KOPT-K1 (cell line): ENCODE data around the gene UNC50.
A peak's percentile ranks its signal among the peaks of the same experiment; 100 is the strongest.
"Not testable (repeated sequence)": the region's sequence is repeated elsewhere in the genome, so short reads cannot be mapped to it uniquely, and the experiment has no call there.

ENCODE experiments used
- H3K27ac ChIP-seq: fragments of 200-600 bp; sonication (generic); 2 replicates; pipeline ENCODE4 v1.5.1; 2016; ENCODE audit warnings: antibody characterized with exemption, mild to moderate bottlenecking, low read depth, low read length; ENCODE audit not compliant: poor library complexity, severe bottlenecking
- H3K36me3 ChIP-seq: fragments of 200-600 bp; sonication (generic); 2 replicates; pipeline ENCODE4 v1.5.1; 2017; ENCODE audit warnings: antibody characterized with exemption, mild to moderate bottlenecking, low read length, moderate library complexity; ENCODE audit not compliant: insufficient read depth
- H3K9me3 ChIP-seq: fragments of 200-600 bp; sonication (generic); 2 replicates; pipeline ENCODE4 v1.5.1; 2017; ENCODE audit warnings: antibody characterized with exemption, low read length, mild to moderate bottlenecking; ENCODE audit not compliant: insufficient read depth, poor library complexity, severe bottlenecking

UNC50 gene

DNA sequence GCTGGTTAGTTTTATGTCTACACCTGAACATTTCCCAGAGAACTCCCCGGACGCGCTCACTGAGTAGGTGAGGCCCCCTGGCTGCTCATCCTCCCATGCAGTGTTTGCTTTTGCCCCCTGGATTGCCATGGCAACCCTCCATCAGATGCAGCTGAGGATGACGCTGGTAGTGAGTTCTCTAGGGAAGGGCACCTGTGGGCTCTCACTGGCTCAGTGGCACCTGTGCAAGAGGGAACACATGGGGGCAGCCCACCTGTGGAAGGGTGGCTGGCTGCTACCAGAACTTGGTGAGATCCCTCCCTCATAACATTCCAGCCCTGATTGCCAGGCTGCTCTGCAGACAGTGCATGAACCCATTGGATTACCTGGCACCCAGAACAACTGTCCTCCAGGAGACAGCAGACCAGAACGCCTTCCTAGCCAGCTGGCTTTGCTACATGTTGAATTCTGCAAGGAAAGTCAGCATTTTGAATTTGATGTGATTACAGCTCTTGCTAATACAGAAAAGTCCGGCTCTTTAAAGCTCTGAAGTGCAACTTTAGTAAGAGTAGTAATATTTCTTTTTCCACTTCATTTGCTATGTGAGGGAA is 21.7 kb upstream of the UNC50 start:
- peaks cover 59% of the 10 kb centered on the region for H3K36me3 ChIP-seq
- no peaks in the 10 kb centered on the region for H3K9me3 ChIP-seq

DNA sequence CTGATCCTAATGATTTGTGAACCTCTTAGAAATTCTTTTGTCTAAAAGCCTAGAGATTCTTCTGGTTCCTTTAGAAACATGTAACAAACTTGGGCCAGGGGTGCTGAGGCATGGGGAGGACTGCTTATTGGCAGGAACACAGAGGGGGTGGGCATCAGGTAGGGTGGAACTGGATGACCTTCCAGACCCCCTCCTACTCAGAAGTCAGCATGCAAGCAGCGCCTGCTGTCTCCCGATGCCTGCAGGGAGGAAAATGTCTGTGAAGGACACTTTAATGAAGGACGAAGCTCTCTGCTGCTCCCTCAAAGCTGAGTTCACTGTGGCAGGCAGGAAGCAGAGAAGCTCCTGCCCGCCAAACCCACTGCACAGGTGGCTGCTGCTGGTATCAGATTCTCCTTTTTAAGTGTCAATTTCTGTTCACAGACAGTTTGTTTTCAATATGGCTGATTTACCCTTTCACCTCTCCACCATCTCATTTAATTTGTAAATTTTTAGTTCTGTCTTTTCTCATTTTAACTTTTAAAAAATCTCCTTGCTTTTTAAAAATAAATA is 19.4 kb upstream of the UNC50 start:
- Histone ChIP-seq H3K9me3 (peaks cover 2% of the 10 kb centered on the region), H3K27ac (peak overlapping the region; percentile 97), H3K36me3 (peaks cover 60% of the 10 kb centered on the region)

More for the DNA sequence above, 21.7 kb upstream of the UNC50 start:
- peak overlapping the region; percentile 97 for H3K27ac ChIP-seq

DNA sequence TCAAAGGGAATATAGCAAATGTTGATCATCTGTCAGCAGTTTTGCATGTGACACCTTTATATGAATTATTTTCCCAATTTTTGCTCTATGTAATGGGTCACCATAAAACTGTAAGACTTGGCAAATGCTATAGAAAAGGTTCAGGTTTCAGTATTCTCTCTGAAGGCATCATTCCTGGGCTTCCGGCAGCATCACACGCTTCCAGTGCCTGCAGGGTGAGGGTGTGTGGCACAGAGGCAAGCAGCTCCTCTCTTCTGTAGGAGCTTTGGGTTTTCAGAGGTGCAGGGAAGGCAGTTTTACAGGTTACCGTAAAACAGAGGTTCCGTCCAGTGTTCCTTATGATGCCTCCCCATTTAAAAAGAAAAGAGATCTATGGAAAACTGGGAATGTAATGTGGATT is 18.9 kb upstream of the UNC50 start:
- Histone ChIP-seq H3K27ac (peak overlapping the region; percentile 97), H3K9me3 (peaks cover 6% of the 10 kb centered on the region), H3K36me3 (peaks cover 58% of the 10 kb centered on the region)

DNA sequence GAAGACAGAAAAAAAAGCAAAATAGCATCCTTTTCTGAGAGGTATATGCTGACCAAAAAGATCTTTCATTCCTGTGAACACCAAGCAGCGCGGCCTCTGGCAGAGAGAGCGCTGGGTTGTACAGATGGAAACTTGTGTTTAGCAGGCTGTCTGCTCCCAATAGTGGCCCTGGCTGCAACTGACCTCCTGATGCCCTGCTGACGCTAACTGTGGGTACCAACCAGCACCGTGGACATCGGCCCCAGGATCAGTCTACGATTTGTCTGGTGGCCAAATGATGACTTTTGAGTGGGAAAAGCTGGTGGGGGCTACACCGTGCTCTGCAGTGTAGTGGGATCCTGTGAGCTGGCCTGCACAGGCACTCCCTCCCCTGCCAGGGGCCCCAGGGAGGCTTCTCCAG is 15.8 kb upstream of the UNC50 start:
- Histone ChIP-seq H3K36me3 (peaks cover 54% of the 10 kb centered on the region), H3K9me3 (peaks cover 6% of the 10 kb centered on the region), H3K27ac (peak overlapping the region; percentile 97)

DNA sequence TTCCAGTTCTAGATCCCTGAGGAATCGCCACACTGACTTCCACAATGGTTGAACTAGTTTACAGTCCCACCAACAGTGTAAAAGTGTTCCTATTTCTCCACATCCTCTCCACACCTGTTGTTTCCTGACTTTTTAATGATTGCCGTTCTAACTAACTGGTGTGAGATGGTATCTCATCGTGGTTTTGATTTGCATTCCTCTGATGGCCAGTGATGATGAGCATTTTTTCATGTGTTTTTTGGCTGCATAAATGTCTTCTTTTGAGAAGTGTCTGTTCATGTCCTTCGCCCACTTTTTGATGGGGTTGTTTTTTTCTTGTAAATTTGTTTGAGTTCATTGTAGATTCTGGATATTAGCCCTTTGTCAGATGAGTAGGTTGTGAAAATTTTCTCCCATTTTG is 13.7 kb upstream of the UNC50 start:
- H3K9me3 ChIP-seq = not testable (repeated sequence)
- H3K36me3 ChIP-seq = peaks cover 71% of the 10 kb centered on the region

DNA sequence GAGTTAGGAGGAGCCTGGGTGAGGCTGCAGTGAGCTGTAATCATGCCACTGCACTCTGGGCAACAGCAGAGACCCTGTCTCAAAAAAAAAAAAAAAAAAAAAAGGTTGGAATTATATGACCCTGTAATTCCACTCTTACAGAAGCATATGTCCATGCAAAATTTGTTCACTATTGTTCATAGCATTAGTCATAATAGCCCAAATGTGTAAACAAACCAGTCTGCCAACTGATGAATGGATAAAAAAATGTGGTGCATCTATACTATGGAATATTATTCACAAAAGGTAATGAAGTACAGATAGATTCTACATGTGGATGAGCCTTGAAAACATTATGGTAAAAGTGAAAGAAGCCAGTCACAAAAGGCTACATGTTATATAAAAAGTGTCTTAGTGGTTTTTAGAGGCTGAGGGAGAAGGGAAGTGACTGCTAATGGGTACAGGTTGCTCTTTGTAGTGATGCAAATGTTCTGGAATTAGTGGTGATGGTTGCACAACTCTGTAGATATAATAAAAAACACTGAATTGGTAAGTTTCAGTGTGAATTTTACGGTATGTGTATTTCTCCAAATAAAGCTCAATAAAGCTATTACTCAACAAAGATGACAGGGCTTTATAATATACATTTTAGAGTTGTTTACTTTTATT is 9.5 kb upstream of the UNC50 start:
- H3K9me3 ChIP-seq = peaks cover 4% of the 10 kb centered on the region
- peaks cover 79% of the 10 kb centered on the region for H3K36me3 ChIP-seq
- no peak overlapping the region for H3K27ac ChIP-seq

More for the DNA sequence above, 13.7 kb upstream of the UNC50 start:
- not testable (repeated sequence) for H3K27ac ChIP-seq

DNA sequence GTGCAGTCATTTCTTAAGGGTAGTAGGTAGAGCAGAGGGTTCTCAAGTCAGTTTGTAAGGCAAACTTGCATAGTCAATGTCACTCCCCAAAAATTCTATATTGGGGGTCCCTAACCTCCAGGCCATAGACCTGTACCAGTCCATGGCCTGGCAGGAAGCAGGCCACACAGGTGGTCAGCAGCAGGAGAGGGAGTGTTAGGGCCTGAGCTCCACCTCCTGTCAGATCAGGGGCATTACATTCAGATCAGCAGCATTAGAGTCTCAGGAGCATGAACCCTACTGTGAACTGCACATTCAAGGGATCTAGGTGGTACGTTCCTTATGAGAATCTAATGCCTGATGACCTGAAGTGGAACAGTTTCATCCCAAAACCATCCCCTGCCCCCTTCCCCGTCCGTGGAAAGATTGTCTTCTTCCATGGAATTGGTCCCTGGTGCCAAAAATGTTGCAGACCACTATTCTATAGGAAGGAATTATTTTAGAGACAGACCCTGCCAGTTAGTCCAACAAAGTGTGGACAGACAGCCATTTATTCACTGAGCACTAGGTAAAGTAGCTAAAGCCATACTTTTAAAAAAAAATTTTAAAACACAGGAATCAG is 6.8 kb upstream of the UNC50 start:
- H3K9me3 ChIP-seq = no peaks in the 10 kb centered on the region
- peaks cover 84% of the 10 kb centered on the region for H3K36me3 ChIP-seq
- no peak overlapping the region for H3K27ac ChIP-seq

DNA sequence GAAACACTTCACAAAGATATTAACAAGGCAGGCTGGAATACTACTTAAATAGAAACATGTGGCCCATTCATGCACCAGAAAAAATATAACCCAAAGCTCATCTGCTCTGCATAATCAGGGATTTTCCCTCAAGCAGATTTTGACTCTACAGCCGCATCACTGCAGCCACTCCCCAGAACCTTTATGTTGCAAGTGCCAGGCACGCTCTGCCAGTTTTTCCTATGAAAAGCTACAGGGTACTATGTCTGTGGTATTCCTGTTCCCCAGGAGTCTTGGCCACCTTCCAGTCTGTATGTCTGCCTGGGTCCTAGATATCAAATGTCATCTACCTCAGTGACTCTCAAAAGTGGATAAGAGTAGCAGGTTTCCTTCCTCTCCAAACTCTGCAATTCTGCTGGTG is 3.8 kb upstream of the UNC50 start:
- Histone ChIP-seq H3K36me3 (peaks cover 59% of the 10 kb centered on the region), H3K9me3 (no peaks in the 10 kb centered on the region), H3K27ac (no peak overlapping the region)

DNA sequence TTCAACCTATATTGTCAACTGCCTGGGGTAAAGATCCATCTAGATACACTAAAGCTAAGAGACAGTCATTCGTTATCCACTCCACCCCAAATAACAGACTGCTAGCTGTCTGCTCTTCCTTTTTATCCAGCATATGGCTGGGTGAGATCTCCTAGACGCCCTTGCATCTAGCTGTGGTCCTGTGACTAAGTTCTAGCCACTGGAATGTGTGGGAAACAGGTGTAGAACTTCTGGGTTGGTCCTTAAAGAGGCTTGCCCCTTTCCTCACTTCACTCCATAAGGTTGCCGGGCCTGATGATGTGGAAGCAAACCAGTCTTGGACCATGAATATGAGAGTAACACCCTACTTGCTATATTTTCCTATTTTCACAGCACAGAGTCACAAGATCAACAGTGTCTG is 3.3 kb upstream of the UNC50 start:
- Histone ChIP-seq H3K27ac (no peak overlapping the region), H3K9me3 (no peaks in the 10 kb centered on the region)

DNA sequence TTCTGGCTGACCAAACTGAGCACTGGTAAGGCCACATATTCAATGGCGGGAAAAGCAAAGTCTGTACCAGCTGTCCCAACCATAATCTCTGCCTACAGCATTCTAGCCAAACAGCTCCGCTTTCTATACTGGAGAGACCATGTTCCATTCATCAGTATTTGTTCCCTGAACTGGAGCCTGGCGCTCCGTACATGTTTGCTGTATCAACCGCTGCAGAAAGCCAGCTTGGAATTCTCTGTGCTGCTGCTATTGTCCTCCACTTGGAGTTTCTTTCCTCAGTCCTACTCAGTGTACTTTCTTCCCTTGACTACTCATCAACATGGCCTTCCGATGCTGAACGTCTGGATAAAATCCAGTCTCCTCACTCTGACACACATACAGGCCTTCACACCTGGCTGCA is 2.0 kb upstream of the UNC50 start:
- no peak overlapping the region for H3K27ac ChIP-seq
- H3K9me3 ChIP-seq = no peaks in the 10 kb centered on the region
- H3K36me3 ChIP-seq = peaks cover 58% of the 10 kb centered on the region

More for the DNA sequence above, 3.3 kb upstream of the UNC50 start:
- peaks cover 58% of the 10 kb centered on the region for H3K36me3 ChIP-seq

DNA sequence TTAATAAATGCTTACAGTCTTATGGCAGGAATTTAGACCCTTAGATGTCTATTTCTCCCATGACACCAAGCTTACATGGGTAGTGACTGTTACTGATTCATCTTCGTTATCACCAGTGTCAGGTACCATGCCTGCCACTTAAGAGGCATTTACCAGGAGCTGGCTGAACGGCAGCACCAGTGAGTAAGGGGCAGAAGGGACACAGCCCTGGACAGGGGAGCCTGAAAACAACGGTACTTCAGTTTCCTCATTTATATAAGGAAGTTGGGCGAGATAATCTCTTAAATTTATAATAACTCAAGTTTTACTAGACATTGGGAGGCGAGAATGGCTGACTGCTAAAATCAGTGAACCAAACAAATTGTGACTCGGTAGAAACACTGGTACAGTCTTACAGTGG is 1.3 kb upstream of the UNC50 start:
- Histone ChIP-seq H3K9me3 (no peaks in the 10 kb centered on the region), H3K27ac (peak overlapping the region; percentile 96), H3K36me3 (peaks cover 58% of the 10 kb centered on the region)

DNA sequence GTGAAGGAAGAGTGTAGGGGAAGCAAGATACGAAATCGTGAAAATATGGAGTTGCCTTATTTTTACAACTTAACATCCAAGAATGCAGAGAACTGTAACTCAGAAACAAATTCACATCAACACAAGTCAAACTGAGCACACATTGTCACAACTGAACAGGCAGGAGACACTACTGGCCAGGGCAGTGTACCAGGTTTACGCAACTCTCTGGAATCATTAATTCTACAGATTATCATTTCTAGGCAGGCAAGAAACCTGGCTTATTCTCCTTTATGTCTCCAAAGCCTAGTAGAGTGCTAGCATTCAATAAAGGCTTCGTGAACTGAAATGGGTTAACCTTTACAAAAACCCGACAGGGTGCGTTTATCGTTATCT is 661 bp upstream of the UNC50 start:
- Histone ChIP-seq H3K27ac (peak overlapping the region; percentile 96), H3K36me3 (peaks cover 58% of the 10 kb centered on the region), H3K9me3 (no peaks in the 10 kb centered on the region)

DNA sequence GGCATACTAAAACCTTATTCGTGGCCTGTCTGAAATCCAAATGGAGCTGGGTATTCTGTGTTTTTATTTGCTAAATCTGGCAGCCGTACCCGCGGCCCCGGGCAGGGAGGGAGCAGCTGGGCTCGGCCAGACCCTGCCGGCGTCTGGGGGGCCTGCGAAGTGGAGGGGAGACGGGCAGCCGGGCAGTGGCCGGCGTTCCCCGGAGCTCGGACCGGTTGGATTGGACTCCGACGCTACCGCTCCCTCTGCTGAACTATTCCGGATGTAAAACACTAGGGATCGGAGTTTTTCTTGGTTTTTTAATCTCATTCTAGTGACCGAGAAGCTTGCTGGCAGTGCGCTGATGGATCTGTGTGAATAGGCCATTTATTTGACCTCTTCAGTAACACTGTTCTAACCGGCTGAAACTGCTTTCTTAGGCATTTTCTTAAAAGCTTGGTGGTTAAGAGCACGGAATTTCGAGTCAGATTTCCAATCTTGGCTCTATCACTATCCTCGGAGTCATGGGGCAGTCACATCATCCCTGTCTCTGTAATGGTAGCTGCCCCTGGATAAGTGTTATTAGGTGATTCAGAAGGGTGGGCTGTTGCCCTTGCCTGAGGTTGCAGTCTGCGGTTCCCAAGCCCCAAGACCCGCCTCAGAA is 694 bp downstream of the UNC50 start:
- H3K9me3 ChIP-seq = no peaks in the 10 kb centered on the region
- H3K36me3 ChIP-seq = peaks cover 58% of the 10 kb centered on the region
- peak overlapping the region; percentile 96 for H3K27ac ChIP-seq

DNA sequence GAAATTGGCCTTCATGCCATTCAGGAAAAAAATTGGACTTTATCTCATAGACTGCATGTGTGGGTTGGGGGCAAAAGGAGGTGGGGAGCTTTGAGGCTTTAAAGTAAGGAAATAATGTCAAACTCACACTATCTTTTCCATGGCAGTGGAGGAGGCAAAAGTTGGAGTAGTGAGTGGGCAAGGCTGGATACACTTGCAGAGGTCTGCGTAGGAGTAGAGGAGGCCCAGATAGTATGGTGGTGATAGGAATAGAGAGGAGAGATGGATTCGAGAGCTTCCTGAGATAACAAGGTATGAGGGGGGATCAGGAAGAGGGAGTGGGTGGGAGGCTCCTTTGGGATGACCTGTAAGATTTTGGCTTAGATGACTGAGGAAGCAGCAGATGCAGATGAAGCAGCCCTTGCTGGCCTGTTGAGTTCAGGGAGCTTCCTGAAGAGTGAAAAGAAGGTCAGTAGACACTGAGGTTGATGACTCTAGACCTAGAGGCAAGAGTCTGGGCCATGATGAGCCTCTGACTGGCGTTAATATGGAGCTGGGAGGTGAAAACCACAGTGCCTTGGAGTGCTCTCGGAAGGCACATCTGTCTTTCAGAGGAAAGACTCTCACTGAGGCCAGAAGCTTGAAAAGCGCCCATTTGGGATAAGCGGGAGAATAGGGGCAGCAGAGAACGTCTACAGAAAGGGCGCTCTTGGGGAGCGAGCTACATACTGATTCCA is 5.8 kb downstream of the UNC50 start:
- H3K27ac ChIP-seq = no peak overlapping the region
- no peaks in the 10 kb centered on the region for H3K9me3 ChIP-seq
- H3K36me3 ChIP-seq = peaks cover 95% of the 10 kb centered on the region

DNA sequence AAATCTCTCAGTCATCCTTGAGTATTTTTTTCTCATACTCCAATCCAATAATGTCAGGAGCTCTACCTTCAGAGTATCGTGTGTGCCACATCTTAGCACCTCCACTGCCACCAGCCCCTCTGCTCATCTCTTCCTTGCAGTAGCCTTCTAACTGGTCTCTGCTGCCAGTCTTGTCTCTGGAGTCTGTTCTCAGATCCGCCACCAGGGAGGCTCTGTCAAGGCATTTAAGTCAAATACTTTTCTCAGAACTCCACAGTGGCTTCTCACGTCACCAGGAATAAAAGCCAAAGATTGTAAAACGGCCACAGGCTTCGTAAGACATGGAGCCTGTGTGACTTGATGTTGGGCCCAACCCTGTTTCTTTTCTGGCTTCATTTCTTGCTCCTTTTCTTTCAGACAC is 7.1 kb downstream of the UNC50 start:
- no peak overlapping the region for H3K27ac ChIP-seq
- H3K9me3 ChIP-seq = no peaks in the 10 kb centered on the region
- H3K36me3 ChIP-seq = peaks cover 99% of the 10 kb centered on the region
